ENCODE data around the gene ATF4.

ATF4 gene

GRCh38 chr22:39479254-39479653 is 41.1 kb upstream of the ATF4 start:
- Histone ChIP-seq H3K27me3 (ENCODE audit: insufficient read depth, low read length, poor library complexity) (no peaks in the 10 kb centered on the region), H2BK120ac (ENCODE audit: low read depth, low read length) (no peak overlapping the region), H2BK5ac (ENCODE audit: low read length) (no peak overlapping the region), H3K4me3 (ENCODE audit: low read length) (no peak overlapping the region), H4K8ac (ENCODE audit: low read depth, low read length) (no peak overlapping the region), H3K4me2 (ENCODE audit: low read length) (no peak overlapping the region), H3K18ac (ENCODE audit: low read length) (no peak overlapping the region), H3K79me2 (ENCODE audit: control insufficient read depth, insufficient read depth, low read length) (no peaks in the 10 kb centered on the region), H3K4me1 (ENCODE audit: control insufficient read depth, low read depth, low read length) (peaks cover 9% of the 10 kb centered on the region), H3K27ac (ENCODE audit: low read depth, low read length) (no peak overlapping the region), H3K79me1 (ENCODE audit: low read length) (no peaks in the 10 kb centered on the region), H2AK5ac (ENCODE audit: low read length) (no peak overlapping the region), H3K36me3 (ENCODE audit: control insufficient read depth, insufficient read depth, low read length) (no peaks in the 10 kb centered on the region), H4K5ac (ENCODE audit: low read length) (no peak overlapping the region), H3K56ac (ENCODE audit: low read length) (no peak overlapping the region), H3K4ac (ENCODE audit: low read depth, low read length) (no peak overlapping the region), H3K23ac (ENCODE audit: low read length) (no peak overlapping the region), H3K9ac (ENCODE audit: low read length) (no peak overlapping the region), H2BK15ac (replicated peaks; ENCODE audit: low read depth) (no peak overlapping the region)
- no peak for DNase-seq
- WGBS (ENCODE audit: extremely low coverage, insufficient coverage, low lambda C conversion rate), result no CpG with 5 or more reads among the region's 3 CpGs

- Histone ChIP-seq H3K4me3 (ENCODE audit: low read length) (no peak overlapping the region), H3K4me1 (ENCODE audit: control insufficient read depth, low read depth, low read length) (peaks cover under 1% of the 10 kb centered on the region), H3K18ac (ENCODE audit: low read length) (no peak overlapping the region), H3K4me2 (ENCODE audit: low read length) (no peak overlapping the region), H2AK5ac (ENCODE audit: low read length) (no peak overlapping the region), H3K9ac (ENCODE audit: low read length) (no peak overlapping the region), H3K79me2 (ENCODE audit: control insufficient read depth, insufficient read depth, low read length) (no peaks in the 10 kb centered on the region), H4K5ac (ENCODE audit: low read length) (no peak overlapping the region), H2BK120ac (ENCODE audit: low read depth, low read length) (no peak overlapping the region), H4K8ac (ENCODE audit: low read depth, low read length) (no peak overlapping the region), H2BK15ac (replicated peaks; ENCODE audit: low read depth) (no peak overlapping the region), H3K27ac (ENCODE audit: low read depth, low read length) (no peak overlapping the region), H3K56ac (ENCODE audit: low read length) (no peak overlapping the region), H3K23ac (ENCODE audit: low read length) (no peak overlapping the region), H3K79me1 (ENCODE audit: low read length) (no peaks in the 10 kb centered on the region), H3K27me3 (ENCODE audit: insufficient read depth, low read length, poor library complexity) (no peaks in the 10 kb centered on the region), H2BK5ac (ENCODE audit: low read length) (no peak overlapping the region), H3K36me3 (ENCODE audit: control insufficient read depth, insufficient read depth, low read length) (no peaks in the 10 kb centered on the region), H3K4ac (ENCODE audit: low read depth, low read length) (no peak overlapping the region)
- DNase-seq, result no peak
- WGBS (ENCODE audit: extremely low coverage, insufficient coverage, low lambda C conversion rate), result no CpG with 5 or more reads among the region's 1 CpG
These were observed 39.8 kb upstream of the ATF4 start for GRCh38 chr22:39480557-39480956.

- Histone ChIP-seq H3K79me1 (ENCODE audit: low read length) (no peaks in the 10 kb centered on the region), H3K9ac (ENCODE audit: low read length) (no peak overlapping the region), H3K36me3 (ENCODE audit: control insufficient read depth, insufficient read depth, low read length) (no peaks in the 10 kb centered on the region), H2AK5ac (ENCODE audit: low read length) (no peak overlapping the region), H3K4me2 (ENCODE audit: low read length) (no peak overlapping the region), H4K8ac (ENCODE audit: low read depth, low read length) (no peak overlapping the region), H3K27ac (ENCODE audit: low read depth, low read length) (no peak overlapping the region), H3K4ac (ENCODE audit: low read depth, low read length) (no peak overlapping the region), H4K5ac (ENCODE audit: low read length) (no peak overlapping the region), H2BK15ac (replicated peaks; ENCODE audit: low read depth) (no peak overlapping the region), H3K4me1 (ENCODE audit: control insufficient read depth, low read depth, low read length) (no peaks in the 10 kb centered on the region), H2BK120ac (ENCODE audit: low read depth, low read length) (no peak overlapping the region), H3K18ac (ENCODE audit: low read length) (no peak overlapping the region), H3K79me2 (ENCODE audit: control insufficient read depth, insufficient read depth, low read length) (no peaks in the 10 kb centered on the region), H3K56ac (ENCODE audit: low read length) (no peak overlapping the region), H3K4me3 (ENCODE audit: low read length) (no peak overlapping the region), H2BK5ac (ENCODE audit: low read length) (no peak overlapping the region), H3K23ac (ENCODE audit: low read length) (no peak overlapping the region), H3K27me3 (ENCODE audit: insufficient read depth, low read length, poor library complexity) (no peaks in the 10 kb centered on the region)
- WGBS (ENCODE audit: extremely low coverage, insufficient coverage, low lambda C conversion rate), result no CpG with 5 or more reads among the region's 16 CpGs
- DNase-seq, result no peak
These were observed 39.3 kb upstream of the ATF4 start for GRCh38 chr22:39481054-39481453.

GRCh38 chr22:39481595-39481994 is 38.8 kb upstream of the ATF4 start:
- H3K4me3 ChIP-seq (ENCODE audit: low read length), result no peak overlapping the region
- H3K36me3 ChIP-seq (ENCODE audit: control insufficient read depth, insufficient read depth, low read length), result no peaks in the 10 kb centered on the region
- H3K56ac ChIP-seq (ENCODE audit: low read length), result no peak overlapping the region
- no peak for DNase-seq
- no peak overlapping the region for H4K5ac ChIP-seq (ENCODE audit: low read length)
- H3K4me2 ChIP-seq (ENCODE audit: low read length), result no peak overlapping the region
- H3K27ac ChIP-seq (ENCODE audit: low read depth, low read length), result no peak overlapping the region
- no CpG with 5 or more reads among the region's 5 CpGs for WGBS (ENCODE audit: extremely low coverage, insufficient coverage, low lambda C conversion rate)
- H3K9ac ChIP-seq (ENCODE audit: low read length), result no peak overlapping the region
- H3K23ac ChIP-seq (ENCODE audit: low read length), result no peak overlapping the region
- no peak overlapping the region for H3K18ac ChIP-seq (ENCODE audit: low read length)
- H3K27me3 ChIP-seq (ENCODE audit: insufficient read depth, low read length, poor library complexity), result no peaks in the 10 kb centered on the region
- no peak overlapping the region for H2BK120ac ChIP-seq (ENCODE audit: low read depth, low read length)
- H2BK5ac ChIP-seq (ENCODE audit: low read length), result no peak overlapping the region
- H2BK15ac ChIP-seq (replicated peaks; ENCODE audit: low read depth), result no peak overlapping the region
- no peaks in the 10 kb centered on the region for H3K79me2 ChIP-seq (ENCODE audit: control insufficient read depth, insufficient read depth, low read length)
- H3K4me1 ChIP-seq (ENCODE audit: control insufficient read depth, low read depth, low read length), result no peaks in the 10 kb centered on the region
- no peaks in the 10 kb centered on the region for H3K79me1 ChIP-seq (ENCODE audit: low read length)
- H3K4ac ChIP-seq (ENCODE audit: low read depth, low read length), result no peak overlapping the region
- no peak overlapping the region for H2AK5ac ChIP-seq (ENCODE audit: low read length)
- no peak overlapping the region for H4K8ac ChIP-seq (ENCODE audit: low read depth, low read length)

GRCh38 chr22:39482768-39483167 is 37.6 kb upstream of the ATF4 start:
- H4K8ac ChIP-seq (ENCODE audit: low read depth, low read length), result no peak overlapping the region
- no peak overlapping the region for H3K27ac ChIP-seq (ENCODE audit: low read depth, low read length)
- no peak overlapping the region for H3K18ac ChIP-seq (ENCODE audit: low read length)
- no peaks in the 10 kb centered on the region for H3K79me1 ChIP-seq (ENCODE audit: low read length)
- no peak overlapping the region for H3K9ac ChIP-seq (ENCODE audit: low read length)
- no peak overlapping the region for H2BK120ac ChIP-seq (ENCODE audit: low read depth, low read length)
- no peak for DNase-seq
- no peak overlapping the region for H2AK5ac ChIP-seq (ENCODE audit: low read length)
- H2BK5ac ChIP-seq (ENCODE audit: low read length), result no peak overlapping the region
- H3K56ac ChIP-seq (ENCODE audit: low read length), result no peak overlapping the region
- H3K4me2 ChIP-seq (ENCODE audit: low read length), result no peak overlapping the region
- whole genome bisulfite sequencing (ENCODE audit: extremely low coverage, insufficient coverage, low lambda C conversion rate), result no CpG with 5 or more reads among the region's 3 CpGs
- no peak overlapping the region for H2BK15ac ChIP-seq (replicated peaks; ENCODE audit: low read depth)
- no peak overlapping the region for H3K23ac ChIP-seq (ENCODE audit: low read length)
- no peaks in the 10 kb centered on the region for H3K4me1 ChIP-seq (ENCODE audit: control insufficient read depth, low read depth, low read length)
- H3K36me3 ChIP-seq (ENCODE audit: control insufficient read depth, insufficient read depth, low read length), result no peaks in the 10 kb centered on the region
- H3K79me2 ChIP-seq (ENCODE audit: control insufficient read depth, insufficient read depth, low read length), result no peaks in the 10 kb centered on the region
- no peaks in the 10 kb centered on the region for H3K27me3 ChIP-seq (ENCODE audit: insufficient read depth, low read length, poor library complexity)
- H3K4ac ChIP-seq (ENCODE audit: low read depth, low read length), result no peak overlapping the region
- no peak overlapping the region for H3K4me3 ChIP-seq (ENCODE audit: low read length)
- H4K5ac ChIP-seq (ENCODE audit: low read length), result no peak overlapping the region

GRCh38 chr22:39486951-39487825 is 33.2 kb upstream of the ATF4 start:
- no peak for DNase-seq
- Histone ChIP-seq H3K4me1 (ENCODE audit: control insufficient read depth, low read depth, low read length) (peaks cover 2% of the 10 kb centered on the region), H3K4me2 (ENCODE audit: low read length) (no peak overlapping the region), H3K79me2 (ENCODE audit: control insufficient read depth, insufficient read depth, low read length) (no peaks in the 10 kb centered on the region), H3K36me3 (ENCODE audit: control insufficient read depth, insufficient read depth, low read length) (no peaks in the 10 kb centered on the region), H2BK5ac (ENCODE audit: low read length) (no peak overlapping the region), H3K9ac (ENCODE audit: low read length) (no peak overlapping the region), H3K27ac (ENCODE audit: low read depth, low read length) (no peak overlapping the region), H3K27me3 (ENCODE audit: insufficient read depth, low read length, poor library complexity) (no peaks in the 10 kb centered on the region), H3K4me3 (ENCODE audit: low read length) (no peak overlapping the region), H3K79me1 (ENCODE audit: low read length) (no peaks in the 10 kb centered on the region), H4K8ac (ENCODE audit: low read depth, low read length) (no peak overlapping the region), H3K18ac (ENCODE audit: low read length) (no peak overlapping the region), H2BK120ac (ENCODE audit: low read depth, low read length) (no peak overlapping the region), H2BK15ac (replicated peaks; ENCODE audit: low read depth) (no peak overlapping the region), H2AK5ac (ENCODE audit: low read length) (no peak overlapping the region), H3K23ac (ENCODE audit: low read length) (no peak overlapping the region), H4K5ac (ENCODE audit: low read length) (no peak overlapping the region), H3K4ac (ENCODE audit: low read depth, low read length) (no peak overlapping the region), H3K56ac (ENCODE audit: low read length) (no peak overlapping the region)
- no CpG with 5 or more reads among the region's 45 CpGs for WGBS (ENCODE audit: extremely low coverage, insufficient coverage, low lambda C conversion rate)

Measured in mesendoderm (in vitro differentiated cells).